Activated CD8-positive, alpha-beta T cell treated with anti-CD3 and anti-CD28 coated beads for 36 hours (primary cell): Measurements from ENCODE around the gene RALGDS. TPM values are rescaled to one million over a fixed set of nuclear protein-coding genes. Genes with fewer than 3 reads are reported as not detected.
A peak's percentile ranks its signal among the peaks of the same experiment; 100 is the strongest.

ENCODE experiments used
- ATAC-seq: fragments of 200-7000 bp; cut with Tn5 transposase; one replicate; pipeline ENCODE4 v1.10.0; 2021; ENCODE audit warnings: mild to moderate bottlenecking, moderate library complexity
- CTCF ChIA-PET: fragments of 350-600 bp; sonication (Branson Sonifier 250); formaldehyde crosslinking; loops from one replicate; lab custom pipeline; 2021; ENCODE audit warnings: antibody characterized with exemption; lab: Charles Lee
- POLR2A ChIA-PET: fragments of 350-600 bp; sonication (Branson Sonifier 250); formaldehyde crosslinking; loops from one replicate; lab custom pipeline; 2021; ENCODE audit warnings: antibody characterized with exemption; lab: Charles Lee
- DNase-seq: peaks from one replicate; pipeline ENCODE4 v3.0.0-alpha.2; 2020
- H3K27ac Mint-ChIP-seq: one replicate; pipeline ENCODE4 v1.8.0; 2021; ENCODE audit warnings: mild to moderate bottlenecking, mixed read lengths
- H3K27me3 Mint-ChIP-seq: one replicate; pipeline ENCODE4 v1.8.0; 2021; ENCODE audit warnings: mixed read lengths
- H3K36me3 Mint-ChIP-seq: one replicate; pipeline ENCODE4 v1.8.0; 2021; ENCODE audit warnings: low read depth, mixed read lengths
- H3K4me1 Mint-ChIP-seq: one replicate; pipeline ENCODE4 v1.8.0; 2021; ENCODE audit warnings: low read depth, mixed read lengths
- H3K4me3 Mint-ChIP-seq: one replicate; pipeline ENCODE4 v1.8.0; 2021; ENCODE audit warnings: mild to moderate bottlenecking, moderate library complexity, mixed read lengths
- H3K9me3 Mint-ChIP-seq: one replicate; pipeline ENCODE4 v1.8.0; 2021; ENCODE audit warnings: mixed read lengths
- CTCF ChIP-seq: fragments of 200-600 bp; IDR thresholded peaks from one replicate; pipeline ENCODE4 v1.8.0; 2022; ENCODE audit warnings: antibody characterized with exemption, mild to moderate bottlenecking
- intact Hi-C: fragments of 100-400 bp; cut with micrococcal nuclease; formaldehyde crosslinking; loops from one replicate; pipeline ENCODE4 v1.10.0; 2022
- total RNA-seq, 2 experiments: library from RNA; stranded (reverse); gene quantifications; one replicate each; pipeline ENCODE4 v1.2.3, GENCODE V29; 2021

RALGDS gene
- total RNA-seq, 2 experiments from 2014 or later: 80.5 to 88.2 TPM

GRCh38 chr9:133130685-133131244 is 9.7 kb upstream of the RALGDS start:
- no peak for TF ChIP-seq CTCF
- POLR2A ChIA-PET: interaction anchor here (1.2 to 7.6 kb wide), 4 partner anchors 8 to 18 kb away, joined by 3 to 78 read pairs (median 4); no protein-coding TSS in a partner anchor
- CTCF ChIA-PET: interaction anchor here (12.6 kb wide), 1 partner anchor 15 kb away, joined by 177 read pairs; no protein-coding TSS in a partner anchor
- ATAC-seq (peak; percentile 35), DNase-seq (peak; percentile 76)
- H3K36me3 Mint-ChIP-seq: peaks cover 21% of the 10 kb centered on the region
- H3K4me1 Mint-ChIP-seq: peaks cover 83% of the 10 kb centered on the region
- peak overlapping the region; percentile 91 for H3K27ac Mint-ChIP-seq
- peak overlapping the region; percentile 73 for H3K4me3 Mint-ChIP-seq
- H3K9me3 Mint-ChIP-seq: no peaks in the 10 kb centered on the region
- intact Hi-C loops: no loop called here
- H3K27me3 Mint-ChIP-seq: no peaks in the 10 kb centered on the region

- H3K36me3 Mint-ChIP-seq: peaks cover 21% of the 10 kb centered on the region
- ATAC-seq (no peak), DNase-seq (no peak)
- TF ChIP-seq CTCF: no peak
- no peaks in the 10 kb centered on the region for H3K27me3 Mint-ChIP-seq
- no peaks in the 10 kb centered on the region for H3K9me3 Mint-ChIP-seq
- intact Hi-C loops: no loop called here
- H3K4me1 Mint-ChIP-seq: peaks cover 79% of the 10 kb centered on the region
- POLR2A ChIA-PET: interaction anchor here (1.5 kb wide), 1 partner anchor 15 kb away, joined by 4 read pairs; no protein-coding TSS in a partner anchor
- peak overlapping the region; percentile 76 for H3K27ac Mint-ChIP-seq
- peak overlapping the region; percentile 42 for H3K4me3 Mint-ChIP-seq
- CTCF ChIA-PET: interaction anchor here (12.6 kb wide), 1 partner anchor 17 kb away, joined by 177 read pairs; no protein-coding TSS in a partner anchor
Observed at GRCh38 chr9:133129001-133129795, 8.2 kb upstream of the RALGDS start.

- no peak overlapping the region for H3K27ac Mint-ChIP-seq
- ATAC-seq: no peak
- H3K4me1 Mint-ChIP-seq: peaks cover 80% of the 10 kb centered on the region
- no peak for TF ChIP-seq CTCF
- intact Hi-C loops: no loop called here
- H3K4me3 Mint-ChIP-seq: peak overlapping the region; percentile 49
- H3K27me3 Mint-ChIP-seq: no peaks in the 10 kb centered on the region
- ChIA-PET CTCF (interaction anchor here (12.6 kb wide), 1 partner anchor 18 kb away, joined by 177 read pairs; no protein-coding TSS in a partner anchor), POLR2A (no interaction called here)
- no peaks in the 10 kb centered on the region for H3K9me3 Mint-ChIP-seq
- peaks cover 19% of the 10 kb centered on the region for H3K36me3 Mint-ChIP-seq
- DNase-seq: no peak
Observed at GRCh38 chr9:133128152-133128551, 7.1 kb upstream of the RALGDS start.

GRCh38 chr9:133127340-133127981 is 6.4 kb upstream of the RALGDS start:
- no peaks in the 10 kb centered on the region for H3K27me3 Mint-ChIP-seq
- H3K27ac Mint-ChIP-seq: peak overlapping the region; percentile 66
- DNase-seq: peak; percentile 68
- no peak for TF ChIP-seq CTCF
- intact Hi-C loops: no loop called here
- ChIA-PET CTCF (interaction anchor here (12.6 kb wide), 1 partner anchor 19 kb away, joined by 177 read pairs; no protein-coding TSS in a partner anchor), POLR2A (interaction anchor here (1.6 kb wide), 2 partner anchors 8 to 16 kb away, joined by 3 to 5 read pairs; no protein-coding TSS in a partner anchor)
- no peaks in the 10 kb centered on the region for H3K9me3 Mint-ChIP-seq
- H3K4me3 Mint-ChIP-seq: peak overlapping the region; percentile 49
- peak; percentile 21 for ATAC-seq
- H3K4me1 Mint-ChIP-seq: peaks cover 81% of the 10 kb centered on the region
- peaks cover 19% of the 10 kb centered on the region for H3K36me3 Mint-ChIP-seq
